GM10248 (cell line): Measurements from ENCODE around the gene C11orf98.

ENCODE experiments used
- CTCF ChIA-PET: fragments of 300-600 bp; sonication (Branson Sonifier 250); formaldehyde crosslinking; extraction: SDS; loops from one replicate; lab custom pipeline; 2021; ENCODE audit warnings: antibody characterized with exemption; lab: Yijun Ruan, JAX
- POLR2A ChIA-PET: fragments of 350-650 bp; sonication (Branson Sonifier 250); formaldehyde crosslinking; extraction: SDS; loops from one replicate; lab custom pipeline; 2020; ENCODE audit warnings: antibody characterized with exemption; lab: Yijun Ruan, JAX
- DNase-seq: peaks from one replicate; pipeline ENCODE4 v3.0.0; 2012; ENCODE audit errors: extremely low spot score
- CTCF ChIP-seq: IDR thresholded peaks from 2 replicates; pipeline ENCODE4 v1.5.1; 2012; ENCODE audit warnings: mild to moderate bottlenecking, low read depth; ENCODE audit errors: extremely low read depth, missing control alignments, control extremely low read depth

C11orf98 gene

DNA sequence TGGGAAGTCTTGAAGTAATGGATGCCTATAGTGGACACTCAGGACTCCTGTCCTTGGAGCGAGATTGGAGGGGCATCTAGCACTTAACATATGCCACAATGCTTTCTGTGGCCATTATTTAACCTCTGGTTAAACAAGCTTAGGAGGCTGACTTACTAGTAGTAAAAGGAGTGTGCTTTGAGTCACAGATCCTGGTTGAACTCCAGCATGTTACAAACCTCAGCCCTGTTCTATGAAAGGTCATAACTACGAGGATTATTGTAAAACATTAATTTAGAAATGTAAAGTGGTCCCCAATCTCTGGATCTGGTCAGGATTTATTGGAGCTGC, 8.2 kb upstream of the C11orf98 start:
- no peak for DNase-seq
- ChIA-PET POLR2A (interaction anchor here (1.5 to 9.8 kb wide), 2 partner anchors 7 to 99 kb away, joined by 4 to 95 read pairs; partner anchors contain the start of genes C11orf98, CSKMT and EEF1G), CTCF (interaction anchor here (1.3 to 5.1 kb wide), 3 partner anchors 8 to 61 kb away, joined by 4 to 34 read pairs (median 7); partner anchors contain the start of genes C11orf98 and CSKMT)
- TF ChIP-seq CTCF: no peak

GRCh38 chr11:62671608-62672389, 6.8 kb upstream of the C11orf98 start, which contains the start of the genes LBHD1 and UQCC3:
Gene LBHD1, minus strand, starts transcription at chr11:62672267. Its CDS starts 2,236 bp downstream, at chr11:62670031.
Gene UQCC3, plus strand, starts transcription at chr11:62671673. Its CDS starts 73 bp downstream, at chr11:62671746.
- TF ChIP-seq CTCF: no peak
- CTCF ChIA-PET: interaction anchor here (1.0 to 5.1 kb wide), 8 partner anchors 9 to 247 kb away, joined by 3 to 34 read pairs (median 4); partner anchors contain the start of gene LRRN4CL
- POLR2A ChIA-PET: interaction anchor here (0.6 to 9.8 kb wide), 15 partner anchors 6 to 1671 kb away, joined by 3 to 95 read pairs (median 4); partner anchors contain the start of genes B3GAT3, C11orf98, CSKMT and EEF1G

DNA sequence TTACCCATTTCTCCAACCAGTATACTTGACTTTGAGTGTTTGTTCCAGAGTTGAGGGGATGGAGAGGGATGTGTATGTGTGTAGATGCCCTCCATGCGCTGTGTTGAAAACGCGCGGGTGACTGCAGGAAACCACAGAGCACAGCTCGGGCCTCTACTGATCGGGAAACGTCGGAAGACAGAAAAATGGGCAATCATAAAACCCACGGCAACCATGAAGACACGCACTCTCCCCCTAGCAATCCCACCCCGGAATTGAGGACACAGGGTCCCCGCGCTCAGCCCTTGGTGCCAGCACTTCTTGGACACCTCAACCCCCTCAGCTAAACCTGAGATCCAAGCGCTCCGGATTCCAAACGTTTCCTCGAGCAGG, 6.2 kb upstream of the C11orf98 start:
- POLR2A ChIA-PET: interaction anchor here (0.6 to 1.5 kb wide), 12 partner anchors 18 to 880 kb away, joined by 3 to 10 read pairs (median 4); partner anchors contain the start of genes B3GAT3, GANAB, INTS5 and TUT1
- CTCF ChIA-PET: interaction anchor here (1.2 to 5.1 kb wide), 6 partner anchors 10 to 247 kb away, joined by 3 to 34 read pairs (median 6); no protein-coding TSS in a partner anchor
- no peak for TF ChIP-seq CTCF
- no peak for DNase-seq

More at GRCh38 chr11:62671608-62672389, 6.8 kb upstream of the C11orf98 start, which contains the start of the genes LBHD1 and UQCC3:
- DNase-seq: peak; percentile 86

DNA sequence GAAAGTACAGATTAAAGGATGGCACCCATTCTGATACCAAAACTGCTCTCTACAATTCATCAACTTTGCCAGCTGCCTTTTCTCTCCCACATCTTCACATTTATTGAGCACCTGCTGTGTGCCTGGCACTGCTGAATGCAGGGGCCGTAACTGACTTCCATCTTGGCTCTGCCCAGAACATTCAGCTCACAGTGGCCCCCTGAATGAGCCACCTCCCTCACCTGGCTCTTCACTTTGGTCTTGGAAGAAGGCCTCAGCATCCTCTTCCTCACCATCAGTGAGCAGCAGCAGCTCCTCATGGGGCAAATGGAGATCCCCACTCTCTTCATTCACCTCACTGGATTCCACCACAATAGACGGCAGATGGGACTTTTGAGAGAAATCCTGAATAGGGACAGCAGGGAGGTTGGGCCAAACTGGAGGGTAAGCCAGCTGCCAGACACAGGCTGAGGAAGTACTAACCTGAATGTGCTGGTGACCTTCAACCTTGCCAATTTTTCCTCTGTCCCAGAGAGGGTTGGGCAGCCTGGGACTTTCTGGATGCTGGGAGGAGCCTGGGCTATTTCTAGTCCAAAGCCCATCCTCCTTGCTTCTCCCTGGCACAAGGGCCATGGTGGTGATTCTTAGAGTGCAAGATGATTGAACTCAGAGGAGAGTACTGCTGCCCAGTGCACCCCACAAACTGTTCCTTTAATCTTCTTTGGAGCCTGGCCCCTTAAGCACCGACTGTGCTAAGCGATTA, 4.6 kb upstream of the C11orf98 start:
- ChIA-PET CTCF (interaction anchor here (0.6 to 5.1 kb wide), 6 partner anchors 11 to 117 kb away, joined by 3 to 34 read pairs (median 4); partner anchors contain the start of gene LRRN4CL), POLR2A (interaction anchor here (0.7 to 1.4 kb wide), 2 partner anchors 78 to 513 kb away, joined by 3 to 5 read pairs; partner anchors contain the start of gene TUT1)
- DNase-seq: no peak
- TF ChIP-seq CTCF: no peak

DNA sequence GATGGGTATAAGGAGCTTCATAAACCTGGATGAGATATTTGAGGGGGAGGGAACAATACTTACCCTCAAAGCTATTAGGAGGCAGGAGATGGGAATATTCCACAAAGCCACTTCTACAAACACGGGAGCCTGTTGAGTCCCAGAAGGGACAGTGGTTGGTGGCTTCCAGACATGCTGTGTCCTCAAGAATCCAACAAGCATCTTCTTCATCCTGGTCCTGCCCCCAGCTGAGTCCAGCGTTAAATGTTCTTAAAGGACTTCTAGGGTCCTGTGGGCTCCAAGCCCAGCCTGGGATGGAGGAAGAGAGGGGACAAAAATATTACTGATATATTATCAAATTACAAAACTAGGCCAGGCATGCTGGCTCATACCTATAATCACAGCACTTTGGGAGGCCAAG, 2.5 kb upstream of the C11orf98 start:
- POLR2A ChIA-PET: interaction anchor here (0.9 to 3.8 kb wide), 7 partner anchors 9 to 174 kb away, joined by 3 to 95 read pairs (median 6); partner anchors contain the start of genes B3GAT3, INTS5, LBHD1 and TUT1
- CTCF ChIA-PET: interaction anchor here (1.2 to 2.6 kb wide), 6 partner anchors 9 to 243 kb away, joined by 4 to 12 read pairs (median 6); no protein-coding TSS in a partner anchor

More for the DNA sequence above, 2.5 kb upstream of the C11orf98 start:
- DNase-seq: no peak
- TF ChIP-seq CTCF: no peak
